ENCODE results near the gene INSM1. TPM values are rescaled to one million over a fixed set of nuclear protein-coding genes. Genes with fewer than 3 reads are reported as not detected.

The INSM1 gene
- total and polyA plus RNA-seq, 2 donors from 2014 or later, result not detected

DNA sequence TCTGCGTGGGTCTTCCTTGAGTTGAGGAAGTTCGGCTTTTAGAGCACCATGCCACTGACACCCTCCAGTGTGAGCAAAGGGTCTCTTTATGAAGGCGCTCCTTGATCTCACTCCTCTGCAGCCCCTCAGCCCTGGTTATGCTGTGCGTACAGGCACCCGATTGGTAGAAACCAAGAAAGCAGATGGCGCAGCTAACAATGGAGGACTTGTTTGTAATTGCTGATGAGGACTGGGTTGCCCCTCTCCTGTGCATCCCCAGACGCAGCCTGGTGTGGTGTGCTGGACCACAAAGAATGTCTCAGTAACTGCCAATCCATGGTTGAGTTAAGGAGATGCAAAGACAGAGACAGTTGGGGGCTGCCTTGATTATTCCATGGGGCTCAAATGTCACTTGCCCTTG lies 30.2 kb downstream of the INSM1 start:
- Histone ChIP-seq H3K27ac (ENCODE audit: low read depth in 2 of 2, low read length in 2 of 2) (no peak overlapping the region), H3K36me3 (ENCODE audit: control insufficient read depth in 2 of 3, insufficient read depth in 3 of 3, low read length in 3 of 3) (peaks cover 0 to 2% (median 0%) of the 10 kb centered on the region in 3 donors), H3K9me3 (ENCODE audit: control insufficient read depth in 2 of 3, insufficient read depth in 1 of 3, low read length in 3 of 3) (no peaks in the 10 kb centered on the region), H3K4me3 (ENCODE audit: low read length in 3 of 3) (no peak overlapping the region), H3K9ac (ENCODE audit: low read length in 3 of 3) (no peak overlapping the region), H3K4me1 (ENCODE audit: control insufficient read depth in 2 of 3, insufficient read depth in 2 of 3, low read depth in 1 of 3, low read length in 3 of 3) (peaks cover 0 to 4% (median 3%) of the 10 kb centered on the region in 3 donors), H3K27me3 (ENCODE audit: control insufficient read depth, insufficient read depth, low read length) (no peaks in the 10 kb centered on the region)
- FAIRE-seq (no peak), DNase-seq (no peak)
- intact Hi-C loops (cut with DNase I), result no loop called here
- TF ChIP-seq CTCF (IDR thresholded peaks at IDR 0.05; ENCODE audit: borderline replicate concordance, extremely low read depth, insufficient read depth), result no peak

- H3K4me3 ChIP-seq (ENCODE audit: low read length in 3 of 3), result no peak overlapping the region
- H3K9ac ChIP-seq (ENCODE audit: low read length in 3 of 3), result no peak overlapping the region
- H3K36me3 ChIP-seq (ENCODE audit: control insufficient read depth in 2 of 3, insufficient read depth in 3 of 3, low read length in 3 of 3), result peaks cover 0 to 4% (median 0%) of the 10 kb centered on the region in 3 donors
- H3K27me3 ChIP-seq (ENCODE audit: control insufficient read depth, insufficient read depth, low read length), result no peaks in the 10 kb centered on the region
- intact Hi-C loops (cut with DNase I), result no loop called here
- H3K9me3 ChIP-seq (ENCODE audit: control insufficient read depth in 2 of 3, insufficient read depth in 1 of 3, low read length in 3 of 3), result no peaks in the 10 kb centered on the region
- peaks cover 0 to 4% (median 3%) of the 10 kb centered on the region in 3 donors for H3K4me1 ChIP-seq (ENCODE audit: control insufficient read depth in 2 of 3, insufficient read depth in 2 of 3, low read depth in 1 of 3, low read length in 3 of 3)
- DNase-seq (peak in 3 of 5 donors; percentile 46 to 69 (median 57)), FAIRE-seq (no peak)
- no peak overlapping the region for H3K27ac ChIP-seq (ENCODE audit: low read depth in 2 of 2, low read length in 2 of 2)
- TF ChIP-seq CTCF (IDR thresholded peaks at IDR 0.05; ENCODE audit: borderline replicate concordance, extremely low read depth, insufficient read depth), result no peak
Measured at GRCh38 chr20:20399531-20400500, 31.9 kb downstream of the INSM1 start.

GRCh38 chr20:20401991-20402390 lies 34.1 kb downstream of the INSM1 start:
- Histone ChIP-seq H3K36me3 (ENCODE audit: control insufficient read depth in 2 of 3, insufficient read depth in 3 of 3, low read length in 3 of 3) (peaks cover 0 to 4% (median 0%) of the 10 kb centered on the region in 3 donors), H3K27me3 (ENCODE audit: control insufficient read depth, insufficient read depth, low read length) (no peaks in the 10 kb centered on the region), H3K9me3 (ENCODE audit: control insufficient read depth in 2 of 3, insufficient read depth in 1 of 3, low read length in 3 of 3) (no peaks in the 10 kb centered on the region), H3K4me1 (ENCODE audit: control insufficient read depth in 2 of 3, insufficient read depth in 2 of 3, low read depth in 1 of 3, low read length in 3 of 3) (peaks cover 0 to 4% (median 3%) of the 10 kb centered on the region in 3 donors), H3K27ac (ENCODE audit: low read depth in 2 of 2, low read length in 2 of 2) (no peak overlapping the region), H3K4me3 (ENCODE audit: low read length in 3 of 3) (no peak overlapping the region), H3K9ac (ENCODE audit: low read length in 3 of 3) (no peak overlapping the region)
- no peak for TF ChIP-seq CTCF (IDR thresholded peaks at IDR 0.05; ENCODE audit: borderline replicate concordance, extremely low read depth, insufficient read depth)
- DNase-seq (no peak), FAIRE-seq (no peak)
- intact Hi-C loops (cut with DNase I), result no loop called here

Data from kidney (tissue), 14 donors.